Mesothelial cell of epicardium (in vitro differentiated cells): ENCODE results near the gene PBX2. TPM values are rescaled to one million over a fixed set of nuclear protein-coding genes. Genes with fewer than 3 reads are reported as not detected.
A peak's percentile ranks its signal among the peaks of the same experiment; 100 is the strongest.

Source experiments
- DNase-seq, 2 experiments: peaks; one replicate each; pipeline ENCODE4 v3.0.0; 2021; ENCODE audit warnings: low spot score in 2 of 2; ENCODE audit not compliant: unreplicated experiment in 2 of 2
- H3K27ac Mint-ChIP-seq: 2 replicates; pipeline ENCODE4 v1.8.0; 2021; ENCODE audit warnings: mixed read lengths
- H3K27me3 Mint-ChIP-seq: 2 replicates; pipeline ENCODE4 v1.8.0; 2021; ENCODE audit warnings: low read depth, mixed read lengths
- H3K36me3 Mint-ChIP-seq: 2 replicates; pipeline ENCODE4 v1.8.0; 2021; ENCODE audit warnings: mixed read lengths
- H3K4me1 Mint-ChIP-seq: 2 replicates; pipeline ENCODE4 v1.8.0; 2021; ENCODE audit warnings: mixed read lengths
- H3K4me3 Mint-ChIP-seq: 2 replicates; pipeline ENCODE4 v1.8.0; 2021; ENCODE audit warnings: mild to moderate bottlenecking, moderate library complexity, mixed read lengths
- H3K9me3 Mint-ChIP-seq: 2 replicates; pipeline ENCODE4 v1.8.0; 2021; ENCODE audit warnings: mixed read lengths
- microRNA-seq: library from miRNA; unstranded; fragments of <30 nt; microRNA quantifications from one replicate; pipeline ENCODE4 v1.2.0, GENCODE V29; 2021; ENCODE audit warnings: inconsistent platforms, mixed read lengths
- total RNA-seq: library from RNA; stranded (reverse); gene quantifications from 3 replicates; pipeline ENCODE4 v1.2.1, GENCODE V29; 2021
- TF ChIP-seq, protein P1 (sequence below): fragments of 200-600 bp; sonication (generic); IDR thresholded peaks from one replicate; pipeline ENCODE4 v1.5.0; 2021; ENCODE audit warnings: antibody characterized with exemption; ENCODE audit not compliant: unreplicated experiment

The PBX2 gene
- total RNA-seq, 1 donor from 2014 or later = 236 TPM

DNA sequence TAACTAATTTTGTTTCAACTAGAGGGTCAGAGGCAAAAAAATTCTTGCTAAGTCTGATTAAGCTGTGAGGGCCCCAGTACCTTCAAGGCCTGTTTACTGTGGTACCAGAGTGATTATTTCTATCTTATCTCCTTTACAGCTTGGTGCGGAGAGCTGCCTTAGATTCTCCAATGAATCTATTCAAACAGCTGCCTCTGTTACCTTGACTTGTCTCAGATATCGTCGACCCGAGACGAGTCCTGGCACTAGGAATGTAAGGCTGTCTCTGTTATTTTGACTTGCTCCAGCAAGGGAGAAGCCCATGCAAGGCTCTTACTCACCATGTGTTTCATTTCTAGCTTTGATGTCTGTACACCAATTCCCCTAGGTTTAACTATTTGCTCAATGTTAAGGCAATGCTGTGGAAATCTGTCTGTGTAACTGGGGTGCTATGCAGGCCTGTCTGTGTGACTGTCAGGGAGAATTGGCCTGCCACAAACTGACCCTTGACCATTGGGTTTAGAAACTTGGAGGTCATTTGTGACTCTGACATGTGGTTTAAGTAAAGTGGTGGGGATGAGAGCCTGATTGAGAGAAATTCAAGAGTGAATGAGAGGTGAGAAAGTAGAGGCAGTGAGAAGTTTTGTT is 49.5 kb downstream of the PBX2 start:
- TF ChIP-seq, protein P1, sequence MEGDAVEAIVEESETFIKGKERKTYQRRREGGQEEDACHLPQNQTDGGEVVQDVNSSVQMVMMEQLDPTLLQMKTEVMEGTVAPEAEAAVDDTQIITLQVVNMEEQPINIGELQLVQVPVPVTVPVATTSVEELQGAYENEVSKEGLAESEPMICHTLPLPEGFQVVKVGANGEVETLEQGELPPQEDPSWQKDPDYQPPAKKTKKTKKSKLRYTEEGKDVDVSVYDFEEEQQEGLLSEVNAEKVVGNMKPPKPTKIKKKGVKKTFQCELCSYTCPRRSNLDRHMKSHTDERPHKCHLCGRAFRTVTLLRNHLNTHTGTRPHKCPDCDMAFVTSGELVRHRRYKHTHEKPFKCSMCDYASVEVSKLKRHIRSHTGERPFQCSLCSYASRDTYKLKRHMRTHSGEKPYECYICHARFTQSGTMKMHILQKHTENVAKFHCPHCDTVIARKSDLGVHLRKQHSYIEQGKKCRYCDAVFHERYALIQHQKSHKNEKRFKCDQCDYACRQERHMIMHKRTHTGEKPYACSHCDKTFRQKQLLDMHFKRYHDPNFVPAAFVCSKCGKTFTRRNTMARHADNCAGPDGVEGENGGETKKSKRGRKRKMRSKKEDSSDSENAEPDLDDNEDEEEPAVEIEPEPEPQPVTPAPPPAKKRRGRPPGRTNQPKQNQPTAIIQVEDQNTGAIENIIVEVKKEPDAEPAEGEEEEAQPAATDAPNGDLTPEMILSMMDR = no peak
- Mint-ChIP-seq H3K36me3 (no peaks in the 10 kb centered on the region), H3K27ac (no peak overlapping the region), H3K9me3 (no peaks in the 10 kb centered on the region), H3K27me3 (peaks cover 4% of the 10 kb centered on the region), H3K4me3 (no peak overlapping the region), H3K4me1 (peaks cover 7% of the 10 kb centered on the region)
- DNase-seq = no peak

DNA sequence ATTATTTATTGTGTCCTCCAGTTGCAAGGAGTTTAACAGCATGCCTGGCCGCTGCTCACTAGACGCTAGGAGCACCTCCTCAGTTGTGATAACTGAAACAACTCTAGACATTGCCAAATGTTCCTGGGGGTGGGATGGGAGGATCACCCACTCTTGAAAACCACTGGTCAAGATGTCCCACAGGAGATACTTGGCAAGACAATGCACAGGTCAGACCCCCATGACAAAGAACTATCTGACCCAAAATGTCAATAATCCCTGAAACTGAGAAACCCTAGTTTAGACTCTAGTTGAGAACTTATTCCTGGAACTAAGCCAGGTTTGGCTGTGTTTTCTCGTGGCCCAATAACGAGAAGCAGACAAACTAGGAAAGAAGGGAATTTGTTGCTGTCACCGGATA is 50.4 kb downstream of the PBX2 start:
- Mint-ChIP-seq H3K27ac (peak overlapping the region; percentile 30), H3K27me3 (peaks cover 10% of the 10 kb centered on the region), H3K4me1 (peaks cover 5% of the 10 kb centered on the region), H3K4me3 (no peak overlapping the region), H3K9me3 (no peaks in the 10 kb centered on the region), H3K36me3 (no peaks in the 10 kb centered on the region)
- DNase-seq = no peak
- TF ChIP-seq, protein P1 = no peak

DNA sequence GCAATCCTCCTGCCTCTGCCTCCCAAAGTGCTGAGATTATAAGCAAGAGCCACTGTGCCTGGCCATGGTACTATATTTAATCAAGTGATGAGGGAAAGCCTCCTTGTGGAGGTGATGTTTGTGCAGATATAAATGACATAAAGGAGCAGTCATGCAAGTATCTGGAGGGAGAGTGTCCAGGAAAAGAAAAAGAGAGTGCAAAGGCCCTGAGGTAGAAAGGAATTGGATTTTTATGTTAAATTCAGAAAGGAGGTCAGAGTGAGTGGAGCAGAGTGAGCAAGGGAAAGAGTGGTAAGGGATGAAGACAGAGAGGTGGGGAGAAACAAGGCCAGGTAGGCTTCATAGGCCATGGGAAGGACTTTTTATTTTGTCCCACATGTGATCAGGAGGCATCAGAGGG is 52.5 kb downstream of the PBX2 start:
- Mint-ChIP-seq H3K27ac (no peak overlapping the region), H3K9me3 (no peaks in the 10 kb centered on the region), H3K4me3 (no peak overlapping the region), H3K36me3 (no peaks in the 10 kb centered on the region), H3K27me3 (peaks cover 14% of the 10 kb centered on the region), H3K4me1 (no peaks in the 10 kb centered on the region)
- no peak for DNase-seq
- TF ChIP-seq, protein P1 = no peak

Small RNA genes lying within 50 kb of the gene (microRNA-seq; reads per million reads assigned to microRNA genes)
- gene MIR6721 (7.0 reads per million, percentile 26 among the genes with 10 or more reads in this experiment), gene MIR6833 (1.2 reads per million)

Other genes with a start within 250 kb of the PBX2 start
- gene CFB, start 244.1 kb downstream of the PBX2 start, total RNA-seq = 1.4 to 2.4 TPM (median 1.8 TPM) in 3 replicates
- gene NELFE, start 231.2 kb downstream of the PBX2 start, total RNA-seq = 55.5 to 60.0 TPM (median 59.8 TPM) in 3 replicates
- 78.6 to 84.3 TPM (median 82.0 TPM) in 3 replicates for gene SKIC2, start 231.0 kb downstream of the PBX2 start, total RNA-seq
- 25.2 to 28.1 TPM (median 26.1 TPM) in 3 replicates for gene DXO, start 218.1 kb downstream of the PBX2 start, total RNA-seq
- gene C4A, start 208.1 kb downstream of the PBX2 start, total RNA-seq = 12.0 to 15.3 TPM (median 12.3 TPM) in 3 replicates
- 10.4 to 12.5 TPM (median 11.5 TPM) in 3 replicates for gene C4B, start 175.4 kb downstream of the PBX2 start, total RNA-seq
- gene CYP21A2, start 151.8 kb downstream of the PBX2 start, total RNA-seq = 0.58 to 1.2 TPM (median 0.91 TPM) in 3 replicates
- gene TNXB, start 80.9 kb downstream of the PBX2 start, total RNA-seq = 10.8 to 13.9 TPM (median 13.6 TPM) in 3 replicates
- gene ATF6B, start 62.0 kb downstream of the PBX2 start, total RNA-seq = 95.8 to 99.8 TPM (median 96.3 TPM) in 3 replicates
- 5.4 to 6.0 TPM (median 6.0 TPM) in 3 replicates for gene FKBPL, start 59.9 kb downstream of the PBX2 start, total RNA-seq
- gene PRRT1, start 38.3 kb downstream of the PBX2 start, total RNA-seq = 3.0 to 4.5 TPM (median 3.4 TPM) in 3 replicates
- gene PPT2, start 36.1 kb downstream of the PBX2 start, total RNA-seq = 49.3 to 58.6 TPM (median 51.5 TPM) in 3 replicates
- 45.7 to 48.3 TPM (median 45.7 TPM) in 3 replicates for gene EGFL8, start 25.6 kb downstream of the PBX2 start, total RNA-seq
- gene AGPAT1, start 14.1 kb downstream of the PBX2 start, total RNA-seq = 63.2 to 69.0 TPM (median 64.6 TPM) in 3 replicates
- gene RNF5, start 11.8 kb downstream of the PBX2 start, total RNA-seq = 60.7 to 62.8 TPM (median 62.1 TPM) in 3 replicates
- 23.7 to 28.1 TPM (median 27.5 TPM) in 3 replicates for gene AGER, start 5.9 kb downstream of the PBX2 start, total RNA-seq
- 7.6 to 10.1 TPM (median 8.6 TPM) in 3 replicates for gene GPSM3, start 2.4 kb upstream of the PBX2 start, total RNA-seq
- 2.3 to 2.6 TPM (median 2.5 TPM) in 3 replicates for gene NOTCH4, start 33.9 kb upstream of the PBX2 start, total RNA-seq
- not detected in 3 replicates for gene TSBP1, start 181.7 kb upstream of the PBX2 start, total RNA-seq
- not detected in 3 replicates for gene BTNL2, start 217.0 kb upstream of the PBX2 start, total RNA-seq
- gene HLA-DRA, start 249.7 kb upstream of the PBX2 start, total RNA-seq = not detected in 3 replicates